GM19455 (cell line): ENCODE results near the gene RGS17.

ENCODE experiments used
- ATAC-seq: cut with Tn5 transposase; IDR thresholded peaks from one replicate; pipeline ENCODE4 v1.9.1; 2021; ENCODE audit not compliant: unreplicated experiment

Gene RGS17

DNA sequence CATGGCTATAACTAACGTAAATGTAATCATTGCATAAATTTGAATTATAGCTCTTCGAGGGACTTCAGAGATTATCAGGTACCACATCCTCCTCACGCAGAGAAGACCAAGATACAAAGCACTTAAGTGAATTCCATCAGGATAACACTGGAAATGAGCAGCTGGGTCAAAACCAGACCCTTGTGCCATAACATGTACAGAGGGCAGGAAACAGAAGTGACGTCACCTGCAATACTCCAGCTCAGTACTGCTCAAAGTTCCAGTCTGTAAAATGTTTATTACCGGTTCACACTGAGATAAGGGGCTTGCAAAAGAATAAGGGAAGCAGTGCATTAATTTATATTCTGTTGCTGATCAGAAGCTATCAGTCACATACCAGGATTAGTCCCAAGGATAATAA lies 45.8 kb downstream of the RGS17 start:
- no peak for ATAC-seq

DNA sequence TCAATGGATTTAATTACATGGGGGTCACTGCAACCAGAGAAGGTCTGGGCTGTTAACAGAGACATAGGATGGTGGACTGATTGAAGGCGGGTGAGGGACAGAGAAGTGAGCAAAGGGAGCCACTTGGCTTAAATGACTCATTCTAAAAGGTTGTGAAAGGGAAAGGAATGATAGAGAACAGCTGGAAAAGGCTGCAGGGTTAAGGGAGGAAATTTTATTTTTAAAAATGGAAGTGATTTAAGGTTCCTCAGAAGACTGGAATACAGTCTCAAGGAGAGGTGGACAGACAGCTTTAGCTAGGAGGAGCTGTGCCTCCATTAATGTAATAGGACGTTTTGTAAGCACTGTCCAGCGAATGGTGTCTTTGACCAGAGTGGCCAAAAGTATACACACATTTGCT lies 46.7 kb downstream of the RGS17 start:
- no peak for ATAC-seq

DNA sequence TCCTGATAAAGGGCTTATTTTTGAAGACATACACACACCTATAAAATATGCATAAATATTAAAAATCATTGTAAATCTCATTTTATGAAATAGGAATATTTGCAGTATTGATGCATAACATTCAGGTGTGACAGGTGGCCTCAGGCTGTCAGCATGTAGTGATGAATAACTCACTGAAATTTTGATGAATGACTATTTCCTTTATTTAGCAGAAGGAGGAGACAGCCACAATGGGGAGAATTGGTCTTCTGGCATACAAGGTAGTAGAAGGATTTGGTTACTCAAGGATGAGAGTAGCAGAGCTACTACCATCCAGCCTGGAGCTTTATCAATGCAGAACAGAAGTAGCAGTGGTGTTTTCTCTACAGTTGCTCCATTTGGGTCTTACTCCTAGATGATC lies 47.2 kb downstream of the RGS17 start:
- ATAC-seq = no peak

DNA sequence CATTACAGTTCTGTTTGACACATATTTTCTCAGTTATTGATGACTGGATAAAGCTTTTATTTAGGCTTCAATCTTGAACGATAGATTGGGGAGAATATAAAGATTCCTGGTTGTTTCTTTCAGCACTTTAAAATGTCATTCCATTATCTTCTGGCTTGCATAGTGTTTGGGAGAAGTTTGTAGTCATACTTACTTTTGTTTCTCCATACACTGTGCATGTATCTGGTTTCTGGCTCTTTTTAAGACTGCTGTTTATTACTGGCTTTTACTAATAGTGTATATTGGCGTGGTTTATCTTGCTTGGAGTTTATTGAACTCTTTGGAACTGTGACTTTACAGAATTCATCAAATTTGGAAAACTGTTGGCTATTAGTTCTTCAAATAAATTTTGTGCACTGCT lies 49.2 kb downstream of the RGS17 start:
- ATAC-seq = no peak

GRCh38 chr6:153076431-153076830 lies 54.7 kb downstream of the RGS17 start:
- no peak for ATAC-seq

GRCh38 chr6:153074761-153075160 lies 56.3 kb downstream of the RGS17 start:
- no peak for ATAC-seq

GRCh38 chr6:153073841-153074240 lies 57.2 kb downstream of the RGS17 start:
- ATAC-seq = no peak

DNA sequence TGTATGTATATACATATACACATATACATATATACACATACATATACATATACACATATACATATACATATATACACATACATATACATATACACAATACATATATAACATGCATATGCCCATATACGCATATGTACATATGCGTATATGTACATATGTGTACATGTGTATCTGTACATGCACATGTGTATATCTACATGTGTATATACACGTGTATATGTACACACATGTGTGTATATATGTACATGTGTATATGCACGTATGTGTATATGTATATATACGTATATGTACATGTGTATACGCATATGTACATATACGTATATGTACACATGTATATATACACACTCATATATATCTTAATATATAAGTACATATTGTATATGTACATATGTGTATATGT lies 60.3 kb downstream of the RGS17 start:
- ATAC-seq = no peak

GRCh38 chr6:153069897-153070296 lies 61.2 kb downstream of the RGS17 start:
- no peak for ATAC-seq

GRCh38 chr6:153065222-153065621 lies 65.9 kb downstream of the RGS17 start:
- ATAC-seq = no peak

- no peak for ATAC-seq
Observed at GRCh38 chr6:153063936-153064335, 67.1 kb downstream of the RGS17 start.

DNA sequence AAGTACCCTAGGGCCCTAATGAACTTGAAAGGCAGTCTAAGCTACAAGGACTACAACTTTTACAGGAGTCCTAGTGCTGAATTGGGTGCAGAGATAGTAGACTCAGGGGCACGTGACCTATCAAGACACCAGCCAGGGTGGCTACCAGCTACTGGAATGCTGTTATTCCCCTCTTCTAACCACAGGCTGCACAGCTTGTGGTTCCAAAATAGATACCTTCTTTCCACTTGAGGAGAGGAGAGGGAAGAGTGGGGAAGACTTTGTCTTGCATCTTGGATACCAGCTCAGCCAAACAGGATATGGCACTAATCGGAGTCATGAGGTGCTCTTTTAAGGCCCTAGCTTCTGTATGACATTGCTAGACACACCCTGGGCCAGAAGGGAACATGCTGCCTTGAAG lies 68.6 kb downstream of the RGS17 start:
- no peak for ATAC-seq

DNA sequence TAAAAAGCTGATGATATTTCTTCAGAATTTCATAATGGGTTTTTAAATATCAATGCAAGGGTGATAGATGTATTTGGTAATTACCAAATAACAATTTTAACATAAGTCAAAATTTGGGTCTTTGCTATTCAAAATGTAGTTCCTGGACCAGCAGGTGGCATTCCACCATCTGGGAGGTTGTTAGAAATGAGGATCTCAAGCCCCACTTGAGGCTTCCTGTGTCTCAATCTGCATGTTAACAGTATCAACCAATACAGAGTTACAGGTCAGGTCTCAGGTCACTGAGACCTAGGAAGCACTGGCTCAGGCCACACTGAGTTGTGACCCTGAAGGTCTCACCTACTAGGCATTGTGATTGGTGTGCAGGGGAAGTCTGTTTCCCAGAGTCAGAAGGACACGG lies 71.3 kb downstream of the RGS17 start:
- ATAC-seq = no peak

DNA sequence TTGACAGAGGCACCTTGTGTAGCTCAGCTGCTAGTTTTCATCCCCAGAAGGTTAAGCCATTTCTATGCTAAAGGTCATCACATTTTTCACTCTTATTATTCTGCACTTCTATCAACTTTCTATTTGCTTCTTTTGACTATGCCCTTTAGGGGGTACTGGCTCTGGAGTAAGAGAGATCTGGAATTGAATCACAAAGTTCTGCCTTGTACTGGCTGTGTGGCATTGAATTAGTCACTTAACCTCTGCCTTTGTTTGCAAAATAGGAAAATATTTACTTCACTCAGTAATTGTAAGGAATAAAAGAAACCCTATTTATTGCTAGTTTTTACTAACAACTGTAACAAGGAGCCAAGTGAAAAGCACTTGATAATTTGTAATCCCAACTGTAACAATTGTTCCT lies 71.8 kb downstream of the RGS17 start:
- ATAC-seq = no peak

DNA sequence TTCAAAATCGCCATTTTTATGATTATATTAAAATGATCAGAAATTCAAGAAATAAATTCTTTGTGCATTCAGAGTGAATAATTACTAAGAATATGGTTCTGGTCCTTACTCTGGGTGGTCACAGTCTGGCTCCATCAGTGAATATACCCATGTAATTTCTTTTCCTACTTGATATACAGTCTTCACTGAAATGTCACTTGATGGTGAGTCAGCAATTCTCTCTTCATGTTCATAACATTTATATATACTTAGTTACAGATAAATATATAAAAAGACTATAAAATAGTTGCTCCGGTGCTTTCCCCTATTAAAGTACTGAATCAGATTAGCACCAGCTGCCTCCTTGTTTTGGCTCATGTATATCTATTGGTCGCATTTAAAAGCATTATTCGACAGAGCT lies 72.2 kb downstream of the RGS17 start:
- ATAC-seq = no peak

- ATAC-seq = no peak
Observed at GRCh38 chr6:153058291-153058690, 72.8 kb downstream of the RGS17 start.

DNA sequence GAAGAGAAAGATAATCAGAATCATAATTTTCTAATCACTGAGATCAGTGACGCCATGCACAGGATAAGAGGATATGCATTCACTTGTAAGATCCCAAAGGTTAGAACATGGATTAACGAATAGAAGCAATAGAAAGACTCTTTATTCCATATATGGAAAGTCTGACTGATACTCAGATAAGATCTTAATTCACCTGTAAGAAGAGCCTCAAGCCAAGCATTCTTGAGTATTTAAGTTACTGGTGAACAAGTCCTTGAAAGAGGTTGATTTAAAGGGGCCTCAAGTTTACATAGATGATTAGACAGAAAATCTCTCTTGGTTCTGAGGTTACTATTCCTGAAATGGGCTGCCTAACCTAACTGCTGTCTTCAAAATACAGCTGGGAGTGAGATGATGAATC lies 74.8 kb downstream of the RGS17 start:
- ATAC-seq = no peak

GRCh38 chr6:153051801-153052200 lies 79.3 kb downstream of the RGS17 start:
- ATAC-seq = no peak

- no peak for ATAC-seq
Observed at GRCh38 chr6:153048631-153049030, 82.5 kb downstream of the RGS17 start.

GRCh38 chr6:153047386-153047785 lies 83.7 kb downstream of the RGS17 start:
- ATAC-seq = no peak

GRCh38 chr6:153045271-153045670 lies 85.8 kb downstream of the RGS17 start:
- ATAC-seq = no peak

- no peak for ATAC-seq
Observed at GRCh38 chr6:153044295-153044694, 86.8 kb downstream of the RGS17 start.

DNA sequence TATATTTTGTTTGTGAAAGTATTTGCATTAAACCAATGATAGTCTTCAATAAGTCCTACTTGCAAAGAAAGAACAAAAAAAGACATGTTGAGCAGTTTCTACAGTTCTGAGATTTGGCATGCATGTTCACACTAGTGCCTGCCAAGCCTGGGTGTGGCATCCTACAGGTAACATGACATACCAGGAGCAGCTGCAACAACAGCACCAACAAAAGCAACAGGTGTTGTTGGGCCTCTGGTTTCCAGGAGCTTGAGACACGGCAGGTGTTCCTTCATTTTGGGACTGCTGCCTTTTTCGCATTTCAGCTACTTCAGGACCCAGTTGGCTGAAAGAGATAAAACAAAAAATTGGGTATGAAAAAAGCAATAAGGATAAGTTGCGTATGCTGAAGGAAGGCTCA lies 87.4 kb downstream of the RGS17 start:
- no peak for ATAC-seq
